HG03135 (cell line): ENCODE measurements around the gene SLC6A9.

Experiments
- ATAC-seq: cut with Tn5 transposase; IDR thresholded peaks from one replicate; pipeline ENCODE4 v1.9.1; 2021; ENCODE audit warnings: mild to moderate bottlenecking, moderate library complexity; ENCODE audit not compliant: unreplicated experiment

SLC6A9 gene

GRCh38 chr1:43986712-43987111, 44.5 kb downstream of the SLC6A9 start:
- no peak for ATAC-seq

GRCh38 chr1:43985984-43986595, 45.2 kb downstream of the SLC6A9 start:
- no peak for ATAC-seq

- no peak for ATAC-seq
Observed at GRCh38 chr1:43984855-43985254, 46.4 kb downstream of the SLC6A9 start.

- ATAC-seq, result no peak
Observed at GRCh38 chr1:43983253-43983899, 47.9 kb downstream of the SLC6A9 start.

GRCh38 chr1:43982808-43983207, 48.5 kb downstream of the SLC6A9 start:
- ATAC-seq, result no peak

GRCh38 chr1:43982241-43982640, 49.0 kb downstream of the SLC6A9 start:
- no peak for ATAC-seq

- no peak for ATAC-seq
Observed at GRCh38 chr1:43981636-43982035, 49.6 kb downstream of the SLC6A9 start.

- no peak for ATAC-seq
Observed at GRCh38 chr1:43981135-43981491, 50.1 kb downstream of the SLC6A9 start.

GRCh38 chr1:43980255-43981134, 50.8 kb downstream of the SLC6A9 start:
- ATAC-seq, result no peak

- ATAC-seq, result no peak
Observed at GRCh38 chr1:43979528-43980254, 51.6 kb downstream of the SLC6A9 start.

- ATAC-seq, result no peak
Observed at GRCh38 chr1:43979261-43979527, 52.1 kb downstream of the SLC6A9 start.

GRCh38 chr1:43978551-43979260, 52.6 kb downstream of the SLC6A9 start, which contains the start of gene B4GALT2:
Gene B4GALT2, plus strand, starts transcription at chr1:43979210. Its CDS starts 1,951 bp downstream, at chr1:43981161.
- no peak for ATAC-seq

- ATAC-seq, result no peak
Observed at GRCh38 chr1:43978264-43978550, 53.1 kb downstream of the SLC6A9 start.

- ATAC-seq, result no peak
Observed at GRCh38 chr1:43977376-43978263, 53.6 kb downstream of the SLC6A9 start.

- no peak for ATAC-seq
Observed at GRCh38 chr1:43976890-43977289, 54.4 kb downstream of the SLC6A9 start.

GRCh38 chr1:43976045-43976444, 55.2 kb downstream of the SLC6A9 start:
- ATAC-seq, result no peak

GRCh38 chr1:43975249-43975961, 55.9 kb downstream of the SLC6A9 start:
- peak; percentile 2 for ATAC-seq

- ATAC-seq, result peak; percentile 64
Observed at GRCh38 chr1:43974443-43975248, 56.6 kb downstream of the SLC6A9 start, which contains the start of gene ATP6V0B. Gene ATP6V0B, plus strand, starts transcription at chr1:43974960. Its CDS starts 81 bp downstream, at chr1:43975041.
